ENCODE results near the gene ZDHHC20. TPM values are rescaled to one million over a fixed set of nuclear protein-coding genes. Genes with fewer than 3 reads are reported as not detected.
A peak's percentile ranks its signal among the peaks of the same experiment; 100 is the strongest.

ZDHHC20 gene
- total RNA-seq, 2 donors from 2014 or later: 85.2 to 94.1 TPM

DNA sequence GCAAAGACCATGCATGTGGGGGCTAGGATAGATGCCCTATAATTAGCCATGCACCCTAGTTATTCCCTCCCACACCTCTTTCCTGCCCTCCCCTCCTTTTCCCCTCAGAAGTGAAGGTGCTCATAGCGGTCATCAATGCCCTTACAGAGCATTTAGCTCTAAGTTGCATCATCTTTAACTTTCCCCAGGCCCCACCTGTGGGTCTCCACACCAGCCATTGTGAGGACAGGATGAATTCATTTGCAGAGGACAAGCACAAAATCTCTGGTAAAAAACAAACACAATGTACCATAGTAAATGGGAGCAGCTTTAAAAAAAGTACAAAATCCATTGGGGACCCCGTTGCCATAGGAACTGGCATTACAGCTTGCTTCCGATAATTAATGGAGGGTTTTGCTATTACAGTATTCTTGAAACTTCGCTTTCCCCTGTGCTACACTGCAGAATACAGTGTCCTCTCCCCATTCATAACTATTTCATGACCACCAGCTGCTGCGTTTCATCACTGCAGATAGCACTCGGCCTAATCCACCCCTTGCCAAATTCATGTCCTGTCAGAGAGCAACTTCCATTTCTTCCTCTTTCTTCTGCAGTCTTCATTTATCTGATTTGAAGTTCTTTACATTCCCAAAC, 110.5 kb downstream of the ZDHHC20 start:
- TF ChIP-seq, protein P1, sequence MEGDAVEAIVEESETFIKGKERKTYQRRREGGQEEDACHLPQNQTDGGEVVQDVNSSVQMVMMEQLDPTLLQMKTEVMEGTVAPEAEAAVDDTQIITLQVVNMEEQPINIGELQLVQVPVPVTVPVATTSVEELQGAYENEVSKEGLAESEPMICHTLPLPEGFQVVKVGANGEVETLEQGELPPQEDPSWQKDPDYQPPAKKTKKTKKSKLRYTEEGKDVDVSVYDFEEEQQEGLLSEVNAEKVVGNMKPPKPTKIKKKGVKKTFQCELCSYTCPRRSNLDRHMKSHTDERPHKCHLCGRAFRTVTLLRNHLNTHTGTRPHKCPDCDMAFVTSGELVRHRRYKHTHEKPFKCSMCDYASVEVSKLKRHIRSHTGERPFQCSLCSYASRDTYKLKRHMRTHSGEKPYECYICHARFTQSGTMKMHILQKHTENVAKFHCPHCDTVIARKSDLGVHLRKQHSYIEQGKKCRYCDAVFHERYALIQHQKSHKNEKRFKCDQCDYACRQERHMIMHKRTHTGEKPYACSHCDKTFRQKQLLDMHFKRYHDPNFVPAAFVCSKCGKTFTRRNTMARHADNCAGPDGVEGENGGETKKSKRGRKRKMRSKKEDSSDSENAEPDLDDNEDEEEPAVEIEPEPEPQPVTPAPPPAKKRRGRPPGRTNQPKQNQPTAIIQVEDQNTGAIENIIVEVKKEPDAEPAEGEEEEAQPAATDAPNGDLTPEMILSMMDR (conservative IDR thresholded peaks at IDR 0.05): no peak
- H3K4me1 ChIP-seq (ENCODE audit: control insufficient read depth, insufficient read depth, low read length): no peaks in the 10 kb centered on the region
- no peaks in the 10 kb centered on the region for H3K36me3 ChIP-seq (ENCODE audit: control insufficient read depth, insufficient read depth, low read length)
- no peak overlapping the region for H3K27ac Mint-ChIP-seq
- H3K9me3 Mint-ChIP-seq: no peaks in the 10 kb centered on the region
- no peak overlapping the region for H3K4me3 Mint-ChIP-seq
- no peaks in the 10 kb centered on the region for H3K36me3 Mint-ChIP-seq (ENCODE audit: low read depth)
- no peaks in the 10 kb centered on the region for H3K9me3 ChIP-seq (ENCODE audit: control insufficient read depth, low read length)
- H3K27ac ChIP-seq (ENCODE audit: low read depth, low read length): no peak overlapping the region
- no peak overlapping the region for H3K9ac ChIP-seq (ENCODE audit: extremely low read depth, low read length, poor library complexity, severe bottlenecking)
- H3K4me1 Mint-ChIP-seq: no peaks in the 10 kb centered on the region
- DNase-seq: no peak
- peaks cover 2% of the 10 kb centered on the region for H3K27me3 Mint-ChIP-seq (ENCODE audit: insufficient read depth)
- no peaks in the 10 kb centered on the region for H3K27me3 ChIP-seq (ENCODE audit: control insufficient read depth, insufficient read depth, low read length, poor library complexity, severe bottlenecking)
- 87 to 93% methylated on average over 4 to 6 of the region's 6 CpGs for WGBS, 2 experiments (ENCODE audit: insufficient coverage in 1 of 2, insufficient read length in 1 of 2)
- no peak overlapping the region for H3K4me3 ChIP-seq (ENCODE audit: low read length)

DNA sequence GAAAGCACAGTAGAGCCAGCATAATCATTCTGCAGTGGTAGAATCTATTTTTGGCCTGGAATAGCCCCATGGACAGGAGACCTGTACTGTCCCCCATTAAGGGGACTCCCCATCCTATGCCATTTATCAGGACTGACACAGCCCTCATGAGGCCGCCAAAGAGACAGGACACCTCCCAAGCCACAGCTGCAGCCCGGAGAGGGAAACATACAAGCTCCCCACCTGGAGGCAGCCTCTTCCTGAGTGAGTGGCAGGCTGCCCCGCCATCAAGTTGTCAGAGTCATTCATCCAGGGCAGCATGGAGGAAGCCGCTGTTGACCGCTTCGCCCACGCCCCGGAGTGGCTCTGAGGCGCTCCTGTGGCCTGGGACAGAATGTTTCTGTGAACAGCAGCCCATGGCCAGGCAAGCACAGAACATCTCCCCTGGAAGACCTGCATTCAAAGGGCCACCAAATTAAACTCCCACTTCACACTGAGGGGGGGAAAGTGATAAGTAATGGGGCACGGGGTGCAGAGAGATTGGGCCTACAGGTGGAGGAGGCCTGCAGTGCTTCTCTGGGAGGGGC, 111.3 kb downstream of the ZDHHC20 start:
- Mint-ChIP-seq H3K9me3 (no peaks in the 10 kb centered on the region), H3K36me3 (ENCODE audit: low read depth) (no peaks in the 10 kb centered on the region), H3K4me1 (no peaks in the 10 kb centered on the region), H3K27ac (no peak overlapping the region), H3K4me3 (no peak overlapping the region), H3K27me3 (ENCODE audit: insufficient read depth) (peaks cover 2% of the 10 kb centered on the region)
- 82 to 94% methylated on average over 9 to 10 of the region's 10 CpGs for WGBS, 2 experiments (ENCODE audit: insufficient coverage in 1 of 2, insufficient read length in 1 of 2)
- Histone ChIP-seq H3K9me3 (ENCODE audit: control insufficient read depth, low read length) (no peaks in the 10 kb centered on the region), H3K27me3 (ENCODE audit: control insufficient read depth, insufficient read depth, low read length, poor library complexity, severe bottlenecking) (no peaks in the 10 kb centered on the region), H3K4me3 (ENCODE audit: low read length) (no peak overlapping the region), H3K27ac (ENCODE audit: low read depth, low read length) (no peak overlapping the region), H3K4me1 (ENCODE audit: control insufficient read depth, insufficient read depth, low read length) (no peaks in the 10 kb centered on the region), H3K9ac (ENCODE audit: extremely low read depth, low read length, poor library complexity, severe bottlenecking) (no peak overlapping the region), H3K36me3 (ENCODE audit: control insufficient read depth, insufficient read depth, low read length) (no peaks in the 10 kb centered on the region)
- peak; percentile 61 for DNase-seq
- TF ChIP-seq, protein P1 (conservative IDR thresholded peaks at IDR 0.05): peak; percentile 20

DNA sequence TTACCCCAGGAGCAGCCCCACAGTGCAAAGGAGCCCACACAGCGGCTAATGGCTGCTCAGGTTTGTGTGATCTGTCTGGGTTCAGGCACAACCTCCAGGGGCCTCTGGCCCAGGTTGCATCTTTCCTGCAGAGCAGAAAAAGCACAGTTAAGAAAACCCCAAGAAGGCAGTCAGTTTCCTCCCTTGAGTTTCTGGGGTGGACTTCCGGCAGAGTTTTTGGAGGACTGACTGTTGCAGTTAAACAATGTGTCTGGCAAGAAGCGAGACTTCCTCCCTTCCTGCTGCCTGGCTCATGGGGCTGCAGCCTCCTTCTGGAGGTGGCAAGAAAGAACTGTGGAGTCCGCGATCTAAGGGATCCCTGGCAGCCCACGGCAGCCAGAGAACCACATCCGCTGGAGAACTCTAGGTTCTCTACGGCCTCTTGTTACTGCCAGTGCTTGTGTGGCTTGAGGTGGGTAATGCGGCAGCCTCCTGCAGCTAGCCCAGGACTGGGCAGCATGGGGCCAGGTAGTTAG, 114.4 kb downstream of the ZDHHC20 start:
- Histone ChIP-seq H3K27ac (ENCODE audit: low read depth, low read length) (no peak overlapping the region), H3K27me3 (ENCODE audit: control insufficient read depth, insufficient read depth, low read length, poor library complexity, severe bottlenecking) (no peaks in the 10 kb centered on the region), H3K9ac (ENCODE audit: extremely low read depth, low read length, poor library complexity, severe bottlenecking) (no peak overlapping the region), H3K36me3 (ENCODE audit: control insufficient read depth, insufficient read depth, low read length) (no peaks in the 10 kb centered on the region), H3K4me1 (ENCODE audit: control insufficient read depth, insufficient read depth, low read length) (no peaks in the 10 kb centered on the region), H3K4me3 (ENCODE audit: low read length) (no peak overlapping the region), H3K9me3 (ENCODE audit: control insufficient read depth, low read length) (no peaks in the 10 kb centered on the region)
- Mint-ChIP-seq H3K27me3 (ENCODE audit: insufficient read depth) (peaks cover 5% of the 10 kb centered on the region), H3K36me3 (ENCODE audit: low read depth) (no peaks in the 10 kb centered on the region), H3K27ac (no peak overlapping the region), H3K9me3 (no peaks in the 10 kb centered on the region), H3K4me1 (no peaks in the 10 kb centered on the region), H3K4me3 (no peak overlapping the region)
- TF ChIP-seq, protein P1 (conservative IDR thresholded peaks at IDR 0.05): no peak
- no peak for DNase-seq
- WGBS, 2 experiments (ENCODE audit: insufficient coverage in 1 of 2, insufficient read length in 1 of 2): 79 to 84% methylated on average over 8 to 9 of the region's 9 CpGs

Data from endodermal cell (in vitro differentiated cells).